K562 (cell line): ENCODE measurements around the gene HADHA. TPM values are rescaled to one million over a fixed set of nuclear protein-coding genes. Genes with fewer than 3 reads are reported as not detected.

ENCODE experiments used
- CBX5 ChIP-seq: IDR thresholded peaks from 2 replicates; pipeline ENCODE4 v1.6.1; 2014; ENCODE audit warnings: low read depth, borderline replicate concordance
- CREM ChIP-seq: IDR thresholded peaks from 2 replicates; pipeline ENCODE4 v1.6.1; 2014; ENCODE audit warnings: antibody characterized with exemption, low read depth
- HNRNPK ChIP-seq: fragments of 200-400 bp; formaldehyde crosslinking; IDR thresholded peaks from one replicate; pipeline ENCODE4 v1.6.1; 2018; ENCODE audit warnings: mild to moderate bottlenecking, low read depth, low read length; ENCODE audit not compliant: poor library complexity, severe bottlenecking
- MBD1 ChIP-seq: fragments of 250-450 bp; sonication (Bioruptor Pico); IDR thresholded peaks from 2 replicates; pipeline ENCODE4 v1.8.0; 2022; ENCODE audit warnings: inconsistent platforms
- MLX ChIP-seq, 2 experiments: fragments of 450-650 bp in 1 of 2; sonication (generic) in 1 of 2; formaldehyde crosslinking; conservative IDR thresholded peaks; 2 replicates each; pipeline versions ENCODE4 v1.4.0 to v1.8.1; 2020 to 2022; ENCODE audit warnings: mild to moderate bottlenecking in 1 of 2, missing genetic modification reagents in 1 of 2
- PTBP1 ChIP-seq: fragments of 200-400 bp; formaldehyde crosslinking; IDR thresholded peaks from 2 replicates; pipeline ENCODE4 v1.6.1; 2017; ENCODE audit warnings: low read depth, low read length
- REST ChIP-seq, 2 experiments: fragments of 450-650 bp; formaldehyde crosslinking in 1 of 2; IDR thresholded peaks; 2 replicates each; pipeline versions ENCODE4 v1.4.0 to v1.6.1; 2014 to 2020; ENCODE audit warnings: mild to moderate bottlenecking in 2 of 2, borderline replicate concordance in 1 of 2, low read depth in 1 of 2
- USF1 ChIP-seq: sonication (generic); formaldehyde crosslinking; IDR thresholded peaks from 2 replicates; pipeline ENCODE4 v1.9.0; 2022; ENCODE audit warnings: mild to moderate bottlenecking, missing genetic modification reagents
- ZNF589 ChIP-seq: fragments of 200-800 bp; sonication (Bioruptor generic); IDR thresholded peaks from 2 replicates; pipeline ENCODE4 v1.6.1; 2016; ENCODE audit warnings: low read depth, missing genetic modification characterization, missing compliant biosample characterization
- polyA plus RNA-seq, 8 experiments: library from polyadenylated mRNA; depleted of rRNA in 4 of 8; stranded (reverse) in 5 of 8; unstranded in 3 of 8; fragments of >200 nt; fragmentation: Nextera tagmentation in 2 of 8; fragmentation: Illumina TruSeq in 1 of 8; extraction: Ambion mirVana in 2 of 8; extraction: Trizol in 1 of 8; gene quantifications; 2 replicates each; pipeline versions ENCODE4 v1.2.1 to v1.2.3, GENCODE V29; 2011 to 2014; ENCODE audit warnings: inconsistent platforms in 1 of 8, missing spikeins in 1 of 8
- total RNA-seq, 7 experiments: library from RNA; depleted of rRNA in 6 of 7; stranded (reverse); fragments of >200 nt in 6 of 7; fragmentation: Illumina TruSeq in 2 of 7; extraction: Trizol in 2 of 7; gene quantifications; 2 replicates each; pipeline versions ENCODE4 v1.2.1 to v1.2.3, GENCODE V29; 2011 to 2021; ENCODE audit warnings: low replicate concordance in 1 of 7

The HADHA gene
- total and polyA plus RNA-seq, 9 of the 15 experiments (the other 6 are each of a cell fraction or from before 2014, with no cell fraction given) = 145 to 326 (median 202) TPM

GRCh38 chr2:26246818-26247217 is 2.4 kb upstream of the HADHA start (continued):
- TF ChIP-seq REST (IDR thresholded peaks at IDR 0.05; ENCODE audit: borderline replicate concordance) = no peak
- 0 out of 2 replicates have a peak, but pooled peaks have one; percentile 24 for TF ChIP-seq REST (CRISPR knock-in tag; IDR thresholded peaks at IDR 0.05; ENCODE audit: low read depth)
- TF ChIP-seq ZNF589 (CRISPR knock-in tag) = no peak
- TF ChIP-seq CBX5 = no peak
- TF ChIP-seq MLX (CRISPR knock-in tag; conservative IDR thresholded peaks at IDR 0.05) = no peak
- TF ChIP-seq MBD1 (CRISPR knock-in tag) = no peak
- peak; percentile 72 for TF ChIP-seq USF1 (CRISPR knock-in tag)
- peak; percentile 31; the same call in 1 of the 2 replicates for TF ChIP-seq CREM
- TF ChIP-seq PTBP1 = no peak
- TF ChIP-seq HNRNPK = no peak
